H1 (cell line): Measurements from ENCODE around the gene LPCAT1. TPM values are rescaled to one million over a fixed set of nuclear protein-coding genes. Genes with fewer than 3 reads are reported as not detected.

Experiments
- CTCF ChIA-PET: fragments of 300-600 bp; sonication (Branson Sonifier 250); formaldehyde crosslinking; loops from one replicate; lab custom pipeline; 2021; ENCODE audit not compliant: partially characterized antibody; lab: Charles Lee
- POLR2A ChIA-PET: fragments of 300-600 bp; sonication (Branson Sonifier 250); formaldehyde crosslinking; loops from one replicate; lab custom pipeline; 2021; ENCODE audit warnings: inconsistent platforms; ENCODE audit not compliant: partially characterized antibody; lab: Charles Lee
- DNase-seq, 2 experiments: peaks; one replicate each; pipeline versions ENCODE4 v3.0.0 to v3.0.0-alpha.2; 2010 to 2022; ENCODE audit warnings: low spot score in 2 of 2, low read depth in 1 of 2, mixed read lengths in 1 of 2
- FAIRE-seq: peaks from 2 replicates; lab custom pipeline; 2011; peaks lifted over from hg19 to GRCh38; lab: Jason Lieb, UNC
- H2AFZ ChIP-seq: 2 replicates; pipeline ENCODE4 v1.8.1; 2012; ENCODE audit warnings: low read length, inconsistent platforms
- H2AK5ac ChIP-seq: 2 replicates; pipeline ENCODE4 v1.6.1; 2013; ENCODE audit warnings: low read depth, low read length
- H2BK120ac ChIP-seq: replicated peaks from 2 replicates; pipeline ENCODE3; 2013; ENCODE audit warnings: low read depth, low read length, inconsistent platforms
- H2BK12ac ChIP-seq: 2 replicates; pipeline ENCODE4 v1.6.1; 2013; ENCODE audit warnings: low read depth, low read length
- H2BK15ac ChIP-seq: 2 replicates; pipeline ENCODE4 v1.6.1; 2013; ENCODE audit warnings: low read length
- H2BK20ac ChIP-seq: 2 replicates; pipeline ENCODE4 v1.6.1; 2013; ENCODE audit warnings: low read length
- H2BK5ac ChIP-seq: 2 replicates; pipeline ENCODE4 v1.6.1; 2013; ENCODE audit warnings: low read depth, low read length
- H3K14ac ChIP-seq: 2 replicates; pipeline ENCODE4 v1.6.1; 2013; ENCODE audit warnings: inconsistent platforms; ENCODE audit not compliant: insufficient read length
- H3K18ac ChIP-seq: 2 replicates; pipeline ENCODE4 v1.6.1; 2013; ENCODE audit warnings: low read length; ENCODE audit errors: extremely low read depth
- H3K23ac ChIP-seq: 2 replicates; pipeline ENCODE4 v1.6.1; 2013; ENCODE audit warnings: inconsistent platforms; ENCODE audit not compliant: insufficient read length
- H3K23me2 ChIP-seq: 2 replicates; pipeline ENCODE4 v1.6.1; 2013; ENCODE audit warnings: low read depth, low read length
- H3K27ac ChIP-seq: 2 replicates; pipeline ENCODE4 v1.6.1; 2011; ENCODE audit warnings: low read depth, low read length, inconsistent platforms
- H3K27me3 ChIP-seq, 4 experiments: replicated peaks in 1 of 4; 1 replicate in 1 of 4; 2 replicates in 3 of 4; pipeline versions ENCODE4 v1.6.1 to v1.8.1; 2011 to 2013; ENCODE audit warnings: low read length in 3 of 4, mild to moderate bottlenecking in 3 of 4, inconsistent platforms in 2 of 4, mixed read lengths in 2 of 4, moderate library complexity in 1 of 4; ENCODE audit not compliant: control insufficient read depth in 3 of 4, insufficient read depth in 3 of 4; ENCODE audit errors: extremely low read depth in 1 of 4
- H3K36me3 ChIP-seq, 4 experiments: 2 replicates each; pipeline versions ENCODE4 v1.6.1 to v1.8.1; 2011 to 2013; ENCODE audit warnings: mild to moderate bottlenecking in 4 of 4, low read length in 3 of 4, moderate library complexity in 2 of 4, control low read depth in 1 of 4, inconsistent platforms in 1 of 4; ENCODE audit not compliant: insufficient read depth in 4 of 4, control insufficient read depth in 2 of 4
- H3K4ac ChIP-seq: replicated peaks from 2 replicates; pipeline ENCODE3; 2013; ENCODE audit warnings: low read length, low read depth, mixed read lengths, inconsistent platforms; ENCODE audit not compliant: insufficient read length
- H3K4me1 ChIP-seq, 4 experiments: replicated peaks in 1 of 4; 1 replicate in 1 of 4; 2 replicates in 3 of 4; pipeline versions ENCODE4 v1.6.1 to v1.8.1; 2011 to 2013; ENCODE audit warnings: low read length in 3 of 4, inconsistent platforms in 2 of 4, mixed read lengths in 1 of 4; ENCODE audit not compliant: insufficient read depth in 4 of 4, control insufficient read depth in 3 of 4
- H3K4me2 ChIP-seq, 2 experiments: 2 replicates each; pipeline versions ENCODE4 v1.6.1 to v1.8.1; 2011 to 2013; ENCODE audit warnings: low read depth in 2 of 2, low read length in 2 of 2, control low read depth in 1 of 2, inconsistent platforms in 1 of 2, mild to moderate bottlenecking in 1 of 2; ENCODE audit not compliant: insufficient read depth in 1 of 2
- H3K4me3 ChIP-seq, 4 experiments: fragments of 200-600, 300-600 bp in 1 of 4; sonication (generic), shearing (Covaris generic), sonication (Bioruptor Twin) in 1 of 4; 2 replicates each; pipeline versions ENCODE4 v1.5.1 to v1.8.1; 2011 to 2016; ENCODE audit warnings: low read length in 4 of 4, low read depth in 3 of 4, control low read depth in 2 of 4, inconsistent platforms in 2 of 4, mild to moderate bottlenecking in 2 of 4, mixed read lengths in 1 of 4, moderate library complexity in 1 of 4; ENCODE audit not compliant: insufficient read depth in 2 of 4; ENCODE audit errors: extremely low read depth in 1 of 4
- H3K56ac ChIP-seq: replicated peaks from 2 replicates; pipeline ENCODE3; 2013; ENCODE audit warnings: low read depth, mild to moderate bottlenecking, mixed read lengths, low read length, inconsistent platforms; ENCODE audit not compliant: insufficient read length
- H3K79me1 ChIP-seq: 2 replicates; pipeline ENCODE4 v1.6.1; 2013; ENCODE audit warnings: low read depth, low read length, control low read depth
- H3K79me2 ChIP-seq, 2 experiments: 2 replicates each; pipeline versions ENCODE4 v1.6.1 to v1.8.1; 2012 to 2013; ENCODE audit warnings: low read length in 2 of 2, mild to moderate bottlenecking in 2 of 2, inconsistent platforms in 1 of 2; ENCODE audit not compliant: insufficient read depth in 2 of 2, control insufficient read depth in 1 of 2
- H3K9ac ChIP-seq, 4 experiments: replicated peaks in 1 of 4; 1 replicate in 1 of 4; 2 replicates in 3 of 4; pipeline versions ENCODE4 v1.6.1 to v1.8.1; 2011 to 2013; ENCODE audit warnings: low read depth in 3 of 4, low read length in 3 of 4, control low read depth in 2 of 4, mild to moderate bottlenecking in 2 of 4, moderate library complexity in 2 of 4, inconsistent platforms in 1 of 4; ENCODE audit errors: extremely low read depth in 1 of 4
- H3K9me3 ChIP-seq, 2 experiments: 2 replicates each; pipeline versions ENCODE4 v1.6.1 to v1.8.1; 2012 to 2013; ENCODE audit warnings: mild to moderate bottlenecking in 2 of 2, moderate library complexity in 2 of 2, control low read depth in 1 of 2, inconsistent platforms in 1 of 2, low read depth in 1 of 2, low read length in 1 of 2, mixed read lengths in 1 of 2; ENCODE audit not compliant: insufficient read depth in 2 of 2
- H4K20me1 ChIP-seq, 2 experiments: replicated peaks in 1 of 2; 2 replicates each; pipeline versions ENCODE3 to v1.8.1; 2011 to 2013; ENCODE audit warnings: inconsistent platforms in 2 of 2, low read length in 2 of 2, mild to moderate bottlenecking in 1 of 2; ENCODE audit not compliant: insufficient read depth in 2 of 2, control insufficient read depth in 1 of 2
- H4K5ac ChIP-seq: 2 replicates; pipeline ENCODE4 v1.6.1; 2013; ENCODE audit warnings: low read length, low read depth, mixed read lengths, inconsistent platforms; ENCODE audit not compliant: insufficient read length
- H4K8ac ChIP-seq: 2 replicates; pipeline ENCODE4 v1.8.0; 2013; ENCODE audit warnings: mild to moderate bottlenecking, moderate library complexity, low read length, inconsistent platforms; ENCODE audit not compliant: insufficient read depth; ENCODE audit errors: extremely low read depth
- H4K91ac ChIP-seq: replicated peaks from 2 replicates; pipeline ENCODE3; 2013; ENCODE audit warnings: low read length, mixed read lengths, inconsistent platforms; ENCODE audit not compliant: insufficient read length
- ASH2L ChIP-seq: fragments of 200-600, 300-600 bp; sonication (generic); IDR thresholded peaks from one replicate; pipeline ENCODE4 v1.7.1; 2017; ENCODE audit warnings: low read length
- BACH1 ChIP-seq: IDR thresholded peaks from 2 replicates; pipeline ENCODE4 v1.6.1; 2012; ENCODE audit warnings: low read length, improper control_type of control experiment
- CHD2 ChIP-seq: IDR thresholded peaks from 2 replicates; pipeline ENCODE4 v1.6.1; 2012; ENCODE audit warnings: low read length, improper control_type of control experiment
- EGR1 ChIP-seq: IDR thresholded peaks from 2 replicates; pipeline ENCODE4 v1.6.1; 2011; ENCODE audit warnings: low read depth, low read length, borderline replicate concordance
- GTF2F1 ChIP-seq: IDR thresholded peaks from 2 replicates; pipeline ENCODE4 v1.6.1; 2012; ENCODE audit warnings: low read depth, low read length, improper control_type of control experiment, borderline replicate concordance
- KDM1A ChIP-seq: fragments of 200-600, 300-600 bp; sonication (generic); IDR thresholded peaks from 2 replicates; pipeline ENCODE4 v1.7.1; 2016; ENCODE audit warnings: mild to moderate bottlenecking, low read length, borderline replicate concordance
- POU5F1 ChIP-seq: IDR thresholded peaks from 2 replicates; pipeline ENCODE4 v1.6.1; 2011; ENCODE audit warnings: low read depth, mild to moderate bottlenecking, low read length, moderate library complexity
- RBBP5 ChIP-seq: IDR thresholded peaks from 2 replicates; pipeline ENCODE4 v1.7.1; 2012; ENCODE audit warnings: low read depth, mild to moderate bottlenecking, inconsistent platforms, low read length, moderate library complexity, borderline replicate concordance
- SP2 ChIP-seq: IDR thresholded peaks from 2 replicates; pipeline ENCODE4 v1.6.1; 2012; ENCODE audit warnings: mild to moderate bottlenecking, low read length, inconsistent platforms
- SRF ChIP-seq: IDR thresholded peaks from 2 replicates; pipeline ENCODE4 v1.6.1; 2011; ENCODE audit warnings: mild to moderate bottlenecking, low read depth, low read length, moderate library complexity
- SUZ12 ChIP-seq: fragments of 200-600 bp; sonication (generic); IDR thresholded peaks from 2 replicates; pipeline ENCODE4 v1.6.1; 2012; ENCODE audit warnings: mild to moderate bottlenecking, inconsistent platforms, low read length, moderate library complexity, mixed read lengths
- TEAD4 ChIP-seq: IDR thresholded peaks from 2 replicates; pipeline ENCODE4 v1.6.1; 2012; ENCODE audit warnings: low read depth, low read length, inconsistent platforms, mixed read lengths
- WGBS, 2 experiments: shearing (Covaris generic) in 1 of 2; methylation state at CpG; one replicate each; pipeline versions ENCODE4 v1.1.6 to v1.1.7; 2013 to 2015; ENCODE audit warnings: low lambda C conversion rate in 2 of 2, mixed read lengths in 2 of 2, inconsistent platforms in 1 of 2, low coverage in 1 of 2, missing lambda C conversion rate in 1 of 2; ENCODE audit not compliant: insufficient replicate concordance in 2 of 2, insufficient coverage in 1 of 2, insufficient read length in 1 of 2; ENCODE audit errors: extremely low coverage in 1 of 2, missing lambda C conversion rate in 1 of 2; 5-methylcytosine and 5-hydroxymethylcytosine counted together
- polyA plus RNA-seq, 7 experiments: library from polyadenylated mRNA; depleted of rRNA in 3 of 7; stranded (reverse) in 5 of 7; unstranded in 2 of 7; fragments of >200 nt in 5 of 7; fragments of 200-250 nt in 2 of 7; gene quantifications; 1 replicate in 5 of 7; 2 replicates in 1 of 7; 4 replicates in 1 of 7; pipeline versions ENCODE4 v1.2.1 to v1.2.3, GENCODE V29; 2011 to 2013; ENCODE audit warnings: missing spikeins in 2 of 7, mixed read lengths in 2 of 7
- total RNA-seq: library from RNA; stranded (reverse); fragmentation: NEBNext Ultra II Directional; extraction: Animal tissue kit (Norgen Biotek cat#: 25700); gene quantifications from 2 replicates; pipeline ENCODE4 v1.2.1, GENCODE V29; 2021
- TF ChIP-seq, protein P1 (sequence below): IDR thresholded peaks from 2 replicates; pipeline ENCODE4 v1.6.1; 2011; ENCODE audit warnings: low read length, improper control_type of control experiment

LPCAT1 gene
- total and polyA plus RNA-seq, 2 of the 8 experiments (the other 6 are each of a cell fraction or from before 2014, with no cell fraction given): 107 to 260 TPM

GRCh38 chr5:1413611-1414241 is 110.0 kb downstream of the LPCAT1 start:
- H3K23me2 ChIP-seq: peaks cover 7% of the 10 kb centered on the region; the same call in 1 of the 2 replicates
- 0 out of 2 replicates have a peak overlapping the region, but pooled peaks have one; percentile 7 for H2BK15ac ChIP-seq
- peak overlapping the region; percentile 17; the same call in 1 of the 2 replicates for H4K8ac ChIP-seq
- H3K56ac ChIP-seq: no peak overlapping the region
- WGBS, 2 experiments: 93% methylated on average over 21 of the region's 23 CpGs; no CpG with 5 or more reads in 1 of the 2 experiments
- no peak overlapping the region for H2AFZ ChIP-seq
- no peak overlapping the region for H4K91ac ChIP-seq
- no peak overlapping the region for H3K23ac ChIP-seq
- H3K18ac ChIP-seq: no peak overlapping the region
- H2BK120ac ChIP-seq: no peak overlapping the region
- H2BK12ac ChIP-seq: no peak overlapping the region
- peak overlapping the region; percentile 41; the same call in 1 of the 2 replicates for H2BK5ac ChIP-seq
- H3K4me2 ChIP-seq: no peak overlapping the region
- H4K20me1 ChIP-seq: peaks cover 0 to 11% of the 10 kb centered on the region in 2 experiments
- H3K14ac ChIP-seq: no peak overlapping the region
- CTCF ChIA-PET: interaction anchor here (1.2 to 1.5 kb wide), 3 partner anchors 24 to 208 kb away, joined by 3 to 6 read pairs (median 3); no protein-coding TSS in a partner anchor
- H3K79me2 ChIP-seq: no peaks in the 10 kb centered on the region
- H2AK5ac ChIP-seq: no peak overlapping the region
- peaks cover 0 to 14% (median 8%) of the 10 kb centered on the region in 4 experiments; a peak in 5 of 7 replicates for H3K4me1 ChIP-seq
- POLR2A ChIA-PET: interaction anchor here (1.1 to 1.3 kb wide), 2 partner anchors 13 to 33 kb away, joined by 3 to 4 read pairs; no protein-coding TSS in a partner anchor
- no peak overlapping the region for H3K4ac ChIP-seq
- no peak overlapping the region for H2BK20ac ChIP-seq
- no peak overlapping the region for H3K27ac ChIP-seq
- peaks cover 0 to under 1% of the 10 kb centered on the region in 2 experiments; a peak in 1 of 4 replicates for H3K9me3 ChIP-seq
- FAIRE-seq: no peak
- no peaks in the 10 kb centered on the region for H3K27me3 ChIP-seq
- no peak overlapping the region for H3K9ac ChIP-seq
- no peaks in the 10 kb centered on the region for H3K79me1 ChIP-seq
- no peak overlapping the region for H3K4me3 ChIP-seq
- H3K36me3 ChIP-seq: no peaks in the 10 kb centered on the region
- H4K5ac ChIP-seq: no peak overlapping the region
- DNase-seq: no peak
- no peak for TF ChIP-seq TEAD4
- no peak for TF ChIP-seq CHD2
- no peak for TF ChIP-seq KDM1A
- TF ChIP-seq, protein P1, sequence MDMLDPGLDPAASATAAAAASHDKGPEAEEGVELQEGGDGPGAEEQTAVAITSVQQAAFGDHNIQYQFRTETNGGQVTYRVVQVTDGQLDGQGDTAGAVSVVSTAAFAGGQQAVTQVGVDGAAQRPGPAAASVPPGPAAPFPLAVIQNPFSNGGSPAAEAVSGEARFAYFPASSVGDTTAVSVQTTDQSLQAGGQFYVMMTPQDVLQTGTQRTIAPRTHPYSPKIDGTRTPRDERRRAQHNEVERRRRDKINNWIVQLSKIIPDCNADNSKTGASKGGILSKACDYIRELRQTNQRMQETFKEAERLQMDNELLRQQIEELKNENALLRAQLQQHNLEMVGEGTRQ: no peak
- TF ChIP-seq RBBP5: no peak
- TF ChIP-seq GTF2F1: no peak
- TF ChIP-seq BACH1: no peak
- no peak for TF ChIP-seq SUZ12
- TF ChIP-seq ASH2L: no peak
- no peak for TF ChIP-seq EGR1
- TF ChIP-seq SP2: no peak
- no peak for TF ChIP-seq SRF
- no peak for TF ChIP-seq POU5F1
